Osteocyte (in vitro differentiated cells): ENCODE data around the gene FRMD4B. TPM values are rescaled to one million over a fixed set of nuclear protein-coding genes. Genes with fewer than 3 reads are reported as not detected.

Source experiments
- DNase-seq: peaks from one replicate; pipeline ENCODE4 v3.0.0; 2021; ENCODE audit warnings: mixed read lengths; ENCODE audit not compliant: unreplicated experiment; ENCODE audit errors: extremely low spot score
- H3K27ac Mint-ChIP-seq: one replicate; pipeline ENCODE4 v1.8.0; 2021; ENCODE audit warnings: mild to moderate bottlenecking, mixed read lengths; ENCODE audit not compliant: unreplicated experiment
- H3K27me3 Mint-ChIP-seq: one replicate; pipeline ENCODE4 v1.8.0; 2021; ENCODE audit warnings: mixed read lengths; ENCODE audit not compliant: unreplicated experiment
- H3K36me3 Mint-ChIP-seq: one replicate; pipeline ENCODE4 v1.8.0; 2021; ENCODE audit warnings: mixed read lengths; ENCODE audit not compliant: unreplicated experiment
- H3K4me1 Mint-ChIP-seq: one replicate; pipeline ENCODE4 v1.8.0; 2021; ENCODE audit warnings: mixed read lengths; ENCODE audit not compliant: unreplicated experiment
- H3K4me3 Mint-ChIP-seq: one replicate; pipeline ENCODE4 v1.8.0; 2021; ENCODE audit warnings: mild to moderate bottlenecking, moderate library complexity, mixed read lengths; ENCODE audit not compliant: unreplicated experiment
- H3K9me3 Mint-ChIP-seq: one replicate; pipeline ENCODE4 v1.8.0; 2021; ENCODE audit warnings: mixed read lengths; ENCODE audit not compliant: unreplicated experiment
- long read RNA-seq: library from polyadenylated mRNA; unstranded; transcript quantifications from one replicate; pipeline ENCODE4 v2.0.0, GENCODE V29; 2021
- total RNA-seq: library from RNA; stranded (reverse); gene quantifications from 2 replicates; pipeline ENCODE4 v1.2.1, GENCODE V29; 2021
- TF ChIP-seq, protein P1 (sequence below): fragments of 200-600 bp; sonication (generic); IDR thresholded peaks from 2 replicates; pipeline ENCODE4 v1.5.0; 2021; ENCODE audit warnings: antibody characterized with exemption, mild to moderate bottlenecking, moderate library complexity

The FRMD4B gene
- 0.52 and 1.3 TPM in 2 replicates for total RNA-seq
- long read RNA-seq, full-length matches to known transcripts: 2 of 4 reads
- long read RNA-seq, partial matches to known transcripts: 1 of 4 reads
- long read RNA-seq, other reads (novel, unspliced or antisense): 1 of 4 reads

DNA sequence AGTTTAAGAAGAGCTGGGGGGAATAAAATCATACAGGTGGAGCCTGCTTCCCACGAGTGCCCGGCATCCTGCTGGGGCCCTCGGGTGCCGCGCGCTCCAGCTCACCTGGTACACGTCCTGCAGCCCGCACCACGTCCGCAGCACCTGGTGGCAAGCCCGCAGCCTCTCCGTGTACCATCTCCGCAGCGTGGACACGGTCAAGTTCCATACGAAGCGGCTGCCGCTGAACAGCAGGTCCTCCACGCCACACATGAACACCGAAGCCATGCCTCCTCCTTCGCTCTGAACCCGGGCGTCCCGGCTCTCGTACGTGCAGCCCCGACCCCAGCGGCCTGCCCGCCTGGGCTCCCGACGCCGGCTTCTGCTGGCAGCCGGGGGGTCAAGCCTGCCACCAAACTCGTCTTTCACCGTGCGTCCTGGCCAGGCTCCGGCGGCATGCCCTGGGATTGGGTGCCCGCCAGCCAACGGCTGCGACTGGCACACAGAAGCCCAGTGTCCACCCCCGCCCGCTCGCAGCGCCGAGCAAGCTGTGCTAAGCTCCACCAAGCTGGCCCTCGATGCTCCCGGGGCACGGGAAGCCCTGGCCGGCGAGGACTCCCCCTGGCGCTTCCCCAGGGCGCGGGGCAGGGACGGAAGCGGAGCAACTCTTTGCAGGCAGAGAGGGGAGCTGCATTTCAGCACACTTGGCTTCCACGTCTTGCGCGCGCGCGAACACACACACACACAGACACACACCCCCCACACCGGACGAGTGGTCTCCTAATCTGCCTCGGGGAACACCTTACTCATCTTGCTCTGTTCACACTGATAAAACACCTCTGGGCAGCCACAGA, at the start of gene FRMD4B:
FRMD4B (minus strand) TSS at position 366 of the 833 bp plus-strand sequence; CDS start at position 267, 99 bp downstream.
- no peak within 1 kb of the TSS for H3K27ac Mint-ChIP-seq
- peak within 1 kb of the TSS; percentile 62 for H3K4me3 Mint-ChIP-seq
- TF ChIP-seq, protein P1, sequence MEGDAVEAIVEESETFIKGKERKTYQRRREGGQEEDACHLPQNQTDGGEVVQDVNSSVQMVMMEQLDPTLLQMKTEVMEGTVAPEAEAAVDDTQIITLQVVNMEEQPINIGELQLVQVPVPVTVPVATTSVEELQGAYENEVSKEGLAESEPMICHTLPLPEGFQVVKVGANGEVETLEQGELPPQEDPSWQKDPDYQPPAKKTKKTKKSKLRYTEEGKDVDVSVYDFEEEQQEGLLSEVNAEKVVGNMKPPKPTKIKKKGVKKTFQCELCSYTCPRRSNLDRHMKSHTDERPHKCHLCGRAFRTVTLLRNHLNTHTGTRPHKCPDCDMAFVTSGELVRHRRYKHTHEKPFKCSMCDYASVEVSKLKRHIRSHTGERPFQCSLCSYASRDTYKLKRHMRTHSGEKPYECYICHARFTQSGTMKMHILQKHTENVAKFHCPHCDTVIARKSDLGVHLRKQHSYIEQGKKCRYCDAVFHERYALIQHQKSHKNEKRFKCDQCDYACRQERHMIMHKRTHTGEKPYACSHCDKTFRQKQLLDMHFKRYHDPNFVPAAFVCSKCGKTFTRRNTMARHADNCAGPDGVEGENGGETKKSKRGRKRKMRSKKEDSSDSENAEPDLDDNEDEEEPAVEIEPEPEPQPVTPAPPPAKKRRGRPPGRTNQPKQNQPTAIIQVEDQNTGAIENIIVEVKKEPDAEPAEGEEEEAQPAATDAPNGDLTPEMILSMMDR: no peak
- peaks cover 2% of the 10 kb centered on the region for H3K27me3 Mint-ChIP-seq
- peak; percentile 86 for DNase-seq
- no peaks in the 10 kb centered on the region for H3K36me3 Mint-ChIP-seq
- no peaks in the 10 kb centered on the region for H3K9me3 Mint-ChIP-seq
- H3K4me1 Mint-ChIP-seq: peaks cover 12% of the 10 kb centered on the region

DNA sequence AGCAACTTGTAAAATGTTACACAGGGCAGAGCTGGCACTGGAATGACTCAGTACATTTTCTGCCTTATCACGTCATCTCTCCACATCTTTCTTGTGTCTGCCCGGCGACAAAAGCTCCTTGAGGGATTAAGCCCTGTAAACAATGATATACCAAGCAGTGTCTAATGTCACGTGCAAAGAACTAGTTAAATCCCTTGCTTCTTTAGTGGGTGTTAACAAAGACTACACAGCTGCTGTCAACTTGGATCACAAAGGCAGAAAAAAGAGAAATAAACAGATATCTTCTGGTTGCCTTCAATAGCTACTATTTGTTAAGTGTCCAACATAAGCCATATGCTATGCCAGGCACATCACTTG, 48.1 kb upstream of the FRMD4B start:
- no peaks in the 10 kb centered on the region for H3K36me3 Mint-ChIP-seq
- no peak for DNase-seq
- TF ChIP-seq, protein P1: no peak
- no peaks in the 10 kb centered on the region for H3K9me3 Mint-ChIP-seq
- no peaks in the 10 kb centered on the region for H3K4me1 Mint-ChIP-seq
- no peak overlapping the region for H3K4me3 Mint-ChIP-seq
- H3K27ac Mint-ChIP-seq: no peak overlapping the region
- peaks cover 16% of the 10 kb centered on the region for H3K27me3 Mint-ChIP-seq

DNA sequence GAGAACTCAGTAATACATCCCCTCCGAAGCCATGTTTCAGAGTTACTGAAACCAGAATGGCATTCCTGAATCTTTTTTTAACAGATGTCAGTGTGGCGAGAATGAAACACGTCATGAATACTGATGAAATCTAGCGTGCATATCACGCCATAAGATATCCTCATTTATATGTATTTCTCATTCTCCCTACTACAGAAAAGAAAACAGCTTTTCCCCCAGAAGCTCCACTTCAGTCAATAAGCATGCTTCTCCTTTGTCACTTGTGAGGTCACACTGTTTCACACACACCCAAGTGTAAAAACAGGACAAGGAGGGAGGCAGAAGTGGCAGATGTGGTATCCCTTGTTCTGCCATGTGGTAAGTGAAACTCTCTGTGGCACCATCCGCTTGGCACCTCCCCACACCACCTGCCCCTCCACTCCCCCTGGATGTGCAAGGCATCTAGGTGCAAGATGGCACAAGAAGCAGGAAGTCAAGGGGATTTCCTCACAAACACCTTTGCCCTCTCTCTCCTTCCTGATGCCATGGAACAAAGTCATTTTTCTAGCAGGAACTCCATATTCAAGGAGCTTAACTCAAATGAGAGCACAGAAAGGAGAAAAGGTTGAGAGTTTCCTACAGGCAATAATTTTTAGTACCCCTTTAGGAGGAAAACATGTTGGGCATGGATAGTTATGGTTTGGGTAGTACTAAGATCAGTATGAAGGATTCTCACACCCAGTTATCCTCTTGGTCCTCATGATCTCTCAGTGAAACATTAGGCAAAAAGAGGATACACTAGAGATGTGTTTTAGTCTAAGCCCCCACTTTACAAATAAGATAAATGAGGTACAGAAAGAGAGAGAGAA, 47.5 kb upstream of the FRMD4B start:
- Mint-ChIP-seq H3K27ac (no peak overlapping the region), H3K4me3 (no peak overlapping the region), H3K36me3 (no peaks in the 10 kb centered on the region), H3K9me3 (no peaks in the 10 kb centered on the region), H3K4me1 (no peaks in the 10 kb centered on the region), H3K27me3 (peaks cover 16% of the 10 kb centered on the region)
- no peak for DNase-seq
- TF ChIP-seq, protein P1: no peak

DNA sequence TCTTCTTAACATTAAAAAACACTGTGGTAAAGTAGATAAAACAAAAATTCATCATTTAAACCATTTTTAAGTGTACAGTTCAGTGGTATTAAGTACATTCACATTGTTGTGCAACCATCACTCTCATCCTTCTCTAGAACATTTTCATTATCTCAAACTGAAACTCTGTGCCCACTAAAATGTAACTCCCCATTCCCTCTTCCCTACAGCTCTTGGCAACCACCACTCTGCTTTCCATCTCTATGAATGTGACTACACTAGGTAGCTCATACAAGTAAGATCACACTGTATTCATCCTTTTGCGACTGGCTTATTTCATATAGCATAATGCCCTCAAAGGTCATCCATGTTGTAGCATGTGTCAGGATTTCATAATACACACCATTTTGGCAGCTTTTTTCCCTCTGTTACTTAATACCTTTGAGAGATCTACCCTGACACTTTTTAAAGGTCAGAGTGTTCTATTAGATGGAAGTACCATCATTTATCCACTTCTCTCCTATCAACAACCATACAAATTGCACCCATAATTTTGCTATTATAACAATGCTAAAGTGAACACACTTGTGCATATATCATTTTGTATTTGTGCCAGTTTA, 42.9 kb upstream of the FRMD4B start:
- TF ChIP-seq, protein P1: no peak
- H3K36me3 Mint-ChIP-seq: no peaks in the 10 kb centered on the region

More for the DNA sequence above, 42.9 kb upstream of the FRMD4B start:
- Mint-ChIP-seq H3K4me1 (no peaks in the 10 kb centered on the region), H3K4me3 (no peak overlapping the region), H3K27me3 (peaks cover 13% of the 10 kb centered on the region), H3K9me3 (no peaks in the 10 kb centered on the region), H3K27ac (no peak overlapping the region)
- no peak for DNase-seq
